ENCODE results near the gene VPS16. TPM values are rescaled to one million over a fixed set of nuclear protein-coding genes. Genes with fewer than 3 reads are reported as not detected.
"Not testable (repeated sequence)": the region's sequence is repeated elsewhere in the genome, so short reads cannot be mapped to it uniquely, and the experiment has no call there.

Gene VPS16
- total and polyA plus RNA-seq, 12 donors: 13.0 to 44.7 (median 20.6) TPM

DNA sequence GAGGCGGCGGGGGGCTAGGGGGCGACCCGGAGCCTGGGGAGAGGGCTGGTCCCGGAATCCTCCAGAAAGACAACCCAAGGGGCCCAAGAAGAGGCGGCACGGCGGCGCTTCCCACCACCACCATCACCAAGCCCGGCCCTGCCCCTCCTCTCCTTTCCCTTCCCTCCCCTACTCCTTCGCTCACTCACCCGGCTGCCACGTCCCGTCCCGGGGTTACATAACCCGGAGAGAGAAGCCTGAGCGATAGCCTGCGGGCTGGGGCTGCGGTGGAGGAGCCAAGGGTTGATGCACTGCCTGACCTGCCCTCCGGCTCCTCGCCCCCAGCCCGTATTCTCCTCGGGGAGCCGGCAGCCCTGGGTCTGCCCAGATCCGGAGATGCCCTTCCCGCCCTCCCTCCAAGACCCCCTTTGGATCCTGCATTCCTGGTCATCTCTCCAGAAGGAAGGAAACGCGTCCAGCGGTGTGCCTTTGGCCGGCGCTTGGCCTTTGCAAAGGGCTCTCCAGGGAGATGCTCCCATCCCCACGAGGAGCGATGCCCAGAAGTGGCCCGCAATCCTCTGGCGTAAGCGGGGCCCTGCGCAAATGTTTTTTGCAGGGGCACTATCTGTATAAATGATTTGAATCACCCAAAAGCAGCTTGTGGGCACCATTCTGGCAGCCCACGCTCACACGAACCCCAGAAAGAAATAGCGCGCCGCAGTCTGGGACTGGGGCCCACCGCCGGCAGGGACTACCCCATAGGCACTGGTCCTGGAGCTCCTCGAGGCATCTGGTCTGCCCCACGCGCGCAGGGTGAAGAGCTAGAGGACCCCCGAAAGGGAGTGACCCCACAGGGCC lies 35.5 kb upstream of the VPS16 start:
- Histone ChIP-seq H3K4me3 (peak overlapping the region in 3 of 10 donors; percentile 5 to 22 (median 12)), H3K4me1 (peaks cover 0 to 27% (median 6%) of the 10 kb centered on the region in 9 donors), H3K27me3 (peaks cover 15 to 98% (median 94%) of the 10 kb centered on the region in 7 donors), H3K9me3 (peaks cover 0 to 4% (median 0%) of the 10 kb centered on the region in 11 donors), H3K27ac (no peak overlapping the region), H3K36me3 (no peaks in the 10 kb centered on the region)
- DNase-seq: no peak
- intact Hi-C loops (cut with DNase I): no loop called here
- TF ChIP-seq, protein P1, sequence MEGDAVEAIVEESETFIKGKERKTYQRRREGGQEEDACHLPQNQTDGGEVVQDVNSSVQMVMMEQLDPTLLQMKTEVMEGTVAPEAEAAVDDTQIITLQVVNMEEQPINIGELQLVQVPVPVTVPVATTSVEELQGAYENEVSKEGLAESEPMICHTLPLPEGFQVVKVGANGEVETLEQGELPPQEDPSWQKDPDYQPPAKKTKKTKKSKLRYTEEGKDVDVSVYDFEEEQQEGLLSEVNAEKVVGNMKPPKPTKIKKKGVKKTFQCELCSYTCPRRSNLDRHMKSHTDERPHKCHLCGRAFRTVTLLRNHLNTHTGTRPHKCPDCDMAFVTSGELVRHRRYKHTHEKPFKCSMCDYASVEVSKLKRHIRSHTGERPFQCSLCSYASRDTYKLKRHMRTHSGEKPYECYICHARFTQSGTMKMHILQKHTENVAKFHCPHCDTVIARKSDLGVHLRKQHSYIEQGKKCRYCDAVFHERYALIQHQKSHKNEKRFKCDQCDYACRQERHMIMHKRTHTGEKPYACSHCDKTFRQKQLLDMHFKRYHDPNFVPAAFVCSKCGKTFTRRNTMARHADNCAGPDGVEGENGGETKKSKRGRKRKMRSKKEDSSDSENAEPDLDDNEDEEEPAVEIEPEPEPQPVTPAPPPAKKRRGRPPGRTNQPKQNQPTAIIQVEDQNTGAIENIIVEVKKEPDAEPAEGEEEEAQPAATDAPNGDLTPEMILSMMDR (IDR thresholded peaks at IDR 0.05): no peak
- ATAC-seq: peak in 5 of 8 donors; percentile 30 to 65 (median 60)
- WGBS, 2 donors: 8% methylated on average over 48 to 49 of the region's 49 CpGs

DNA sequence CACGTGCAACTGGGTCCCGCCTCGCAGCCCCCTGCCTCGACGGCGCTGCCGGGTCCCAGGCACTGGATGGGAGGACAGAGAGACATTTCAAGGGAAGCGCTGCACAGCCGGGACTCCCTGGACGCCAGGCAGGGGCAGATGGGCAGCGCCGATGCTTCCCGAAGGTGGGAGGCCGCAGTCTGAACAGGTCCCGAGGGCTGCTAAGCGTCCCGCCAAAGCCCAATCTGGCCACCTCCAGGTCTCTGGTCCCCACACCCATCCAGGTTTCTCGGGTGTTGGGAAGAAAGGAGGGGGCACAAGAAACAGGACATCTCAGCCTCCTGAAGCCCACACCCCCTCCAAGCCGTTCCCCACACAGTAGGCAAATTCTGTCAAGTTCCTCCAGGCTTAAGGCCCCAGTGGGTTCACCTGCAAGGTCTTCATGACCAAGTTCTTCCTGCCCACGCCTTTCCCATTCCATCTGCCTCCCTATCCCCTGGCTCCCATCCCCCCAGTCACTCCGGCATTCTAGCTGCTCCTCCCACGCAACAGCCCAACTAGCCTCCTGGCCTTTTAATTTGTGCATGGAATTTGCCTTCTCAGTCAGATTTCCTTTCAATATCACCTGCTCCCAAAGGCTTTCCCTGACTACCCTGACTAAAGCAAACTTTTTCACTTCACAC lies 34.7 kb upstream of the VPS16 start:
- peaks cover 8 to 97% (median 87%) of the 10 kb centered on the region in 7 donors for H3K27me3 ChIP-seq
- ATAC-seq (peak in 1 of 8 donors; percentile 17), DNase-seq (no peak)
- intact Hi-C loops (cut with DNase I): no loop called here
- H3K4me3 ChIP-seq: no peak overlapping the region
- 16 to 32% methylated on average over 22 of the region's 22 CpGs for WGBS, 2 donors
- H3K27ac ChIP-seq: no peak overlapping the region
- H3K36me3 ChIP-seq: no peaks in the 10 kb centered on the region
- H3K4me1 ChIP-seq: peaks cover 0 to 20% (median 0%) of the 10 kb centered on the region in 9 donors
- H3K9me3 ChIP-seq: peaks cover 0 to 4% (median 0%) of the 10 kb centered on the region in 11 donors
- TF ChIP-seq, protein P1 (IDR thresholded peaks at IDR 0.05): no peak

DNA sequence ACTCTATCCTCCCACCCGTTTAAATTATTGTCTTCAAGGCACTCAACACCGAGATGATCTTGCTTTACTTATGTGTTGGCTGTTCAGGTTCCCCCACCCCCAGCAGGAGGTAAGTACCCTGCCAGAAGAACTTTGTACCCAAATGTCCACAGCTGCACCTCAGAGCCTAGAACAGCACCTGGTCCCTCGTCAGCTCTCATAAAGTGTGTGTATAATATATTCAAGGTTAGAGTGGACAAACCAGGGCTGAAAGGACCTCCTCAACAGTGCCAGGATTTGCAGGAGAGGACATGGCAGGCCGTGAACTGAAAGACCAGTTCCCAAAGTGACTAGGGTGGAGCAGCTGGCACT lies 34.2 kb upstream of the VPS16 start:
- Histone ChIP-seq H3K4me3 (no peak overlapping the region), H3K4me1 (peaks cover 0 to 15% (median 0%) of the 10 kb centered on the region in 9 donors), H3K27me3 (peaks cover 8 to 97% (median 86%) of the 10 kb centered on the region in 7 donors), H3K9me3 (peaks cover 0 to 2% (median 0%) of the 10 kb centered on the region in 11 donors), H3K36me3 (no peaks in the 10 kb centered on the region), H3K27ac (no peak overlapping the region)
- TF ChIP-seq, protein P1 (IDR thresholded peaks at IDR 0.05): no peak
- DNase-seq (no peak), ATAC-seq (no peak)
- WGBS, 2 donors: 47 to 48% methylated on average over 4 of the region's 4 CpGs
- intact Hi-C loops (cut with DNase I): no loop called here

DNA sequence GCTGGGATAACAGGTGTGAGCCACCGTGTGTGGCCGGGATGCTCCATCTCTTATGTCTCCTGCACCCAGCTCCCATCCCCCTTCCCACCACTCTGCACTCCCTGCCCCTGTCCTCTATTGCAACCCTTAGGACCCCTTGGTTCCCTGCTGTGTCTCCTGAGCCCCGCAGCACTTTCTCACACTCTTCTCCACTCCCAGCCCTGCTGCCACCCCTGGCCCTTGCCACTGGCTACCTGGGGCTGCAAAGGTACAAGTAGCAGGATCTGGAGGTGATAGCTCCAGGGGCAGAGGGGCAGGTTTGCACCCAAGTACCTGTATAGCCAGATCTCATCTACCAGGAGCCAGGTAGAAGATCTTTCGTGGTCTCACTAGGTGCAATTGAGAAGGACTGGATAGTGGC lies 33.5 kb upstream of the VPS16 start:
- intact Hi-C loops (cut with DNase I): no loop called here
- 66 to 76% methylated on average over 4 of the region's 4 CpGs for WGBS, 2 donors
- no peak overlapping the region for H3K4me3 ChIP-seq
- peaks cover 0 to 12% (median 0%) of the 10 kb centered on the region in 9 donors for H3K4me1 ChIP-seq
- H3K27ac ChIP-seq: no peak overlapping the region
- ATAC-seq (no peak), DNase-seq (no peak)
- TF ChIP-seq, protein P1 (IDR thresholded peaks at IDR 0.05): no peak
- peaks cover 0 to 7% (median 3%) of the 10 kb centered on the region in 11 donors for H3K9me3 ChIP-seq
- no peaks in the 10 kb centered on the region for H3K36me3 ChIP-seq
- H3K27me3 ChIP-seq: peaks cover 8 to 97% (median 86%) of the 10 kb centered on the region in 7 donors

DNA sequence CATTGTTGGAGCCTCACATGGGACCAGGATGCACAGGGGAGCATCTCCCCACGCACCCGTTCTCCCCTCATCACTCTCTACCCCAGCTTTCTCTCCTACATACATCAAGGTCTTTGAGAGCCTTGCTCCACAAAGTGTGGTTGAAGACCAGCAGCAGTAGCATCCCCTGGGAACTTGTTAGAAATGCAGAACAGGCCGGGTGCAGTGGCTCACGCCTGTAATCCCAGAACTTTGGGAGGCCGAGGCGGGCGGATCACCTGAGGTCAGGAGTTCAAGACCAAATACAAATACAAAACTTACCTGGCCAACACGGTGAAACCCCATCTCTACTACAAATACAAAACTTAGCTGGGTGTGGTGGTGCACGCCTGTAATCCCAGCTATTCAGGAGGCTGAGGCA lies 32.6 kb upstream of the VPS16 start:
- H3K27ac ChIP-seq; H3K4me3 ChIP-seq; H3K36me3 ChIP-seq; intact Hi-C loops (cut with DNase I); ATAC-seq; DNase-seq: not testable (repeated sequence)
- peaks cover 0 to 16% (median 5%) of the 10 kb centered on the region in 11 donors for H3K9me3 ChIP-seq
- 71 to 73% methylated on average over 9 of the region's 9 CpGs for WGBS, 2 donors
- H3K27me3 ChIP-seq: peaks cover 8 to 96% (median 84%) of the 10 kb centered on the region in 7 donors
- peaks cover 0 to 12% (median 0%) of the 10 kb centered on the region in 9 donors for H3K4me1 ChIP-seq

Measured in heart right ventricle (tissue), 16 donors.